Keratinocyte (primary cell): ENCODE measurements around the gene FRAS1. TPM values are rescaled to one million over a fixed set of nuclear protein-coding genes. Genes with fewer than 3 reads are reported as not detected.

Experiments
- DNase-seq: peaks from one replicate; pipeline ENCODE4 v3.0.0-alpha.2; 2011; ENCODE audit warnings: low read depth, missing footprints, low spot score
- FAIRE-seq: peaks from 2 replicates; lab custom pipeline; 2011; peaks lifted over from hg19 to GRCh38; lab: Jason Lieb, UNC
- H2AFZ ChIP-seq: 2 replicates; pipeline ENCODE4 v1.6.0; 2012; ENCODE audit warnings: low read length, control low read depth, inconsistent platforms; ENCODE audit not compliant: control insufficient read depth
- H3K27ac ChIP-seq: 2 replicates; pipeline ENCODE4 v1.5.1; 2011; ENCODE audit warnings: low read length; ENCODE audit not compliant: control insufficient read depth, insufficient read depth
- H3K27me3 ChIP-seq: 3 replicates; pipeline ENCODE4 v1.6.0; 2011; ENCODE audit warnings: low read length; ENCODE audit not compliant: control insufficient read depth, insufficient read depth; ENCODE audit errors: extremely low read depth
- H3K36me3 ChIP-seq, 2 experiments: 2 replicates in 1 of 2; 3 replicates in 1 of 2; pipeline ENCODE4 v1.5.1; 2011; ENCODE audit warnings: low read length in 2 of 2, mild to moderate bottlenecking in 1 of 2; ENCODE audit not compliant: control insufficient read depth in 2 of 2, insufficient read depth in 2 of 2; ENCODE audit errors: extremely low read depth in 1 of 2
- H3K4me1 ChIP-seq: 3 replicates; pipeline ENCODE4 v1.5.1; 2011; ENCODE audit warnings: low read length; ENCODE audit not compliant: control insufficient read depth, insufficient read depth; ENCODE audit errors: extremely low read depth
- H3K4me2 ChIP-seq: 3 replicates; pipeline ENCODE4 v1.6.0; 2011; ENCODE audit warnings: low read depth, low read length; ENCODE audit not compliant: control insufficient read depth, insufficient read depth; ENCODE audit errors: extremely low read depth
- H3K4me3 ChIP-seq, 3 experiments: fragments of 200-600 bp in 1 of 3; sonication (generic) in 1 of 3; 2 replicates in 2 of 3; 3 replicates in 1 of 3; pipeline ENCODE4 v1.5.1; 2011 to 2016; ENCODE audit warnings: low read length in 3 of 3, mild to moderate bottlenecking in 3 of 3, control low read depth in 2 of 3, inconsistent platforms in 1 of 3, low read depth in 1 of 3, mixed read lengths in 1 of 3, mixed run types in 1 of 3, moderate library complexity in 1 of 3; ENCODE audit not compliant: control insufficient read depth in 2 of 3, insufficient read depth in 2 of 3; ENCODE audit errors: extremely low read depth in 1 of 3
- H3K79me2 ChIP-seq: 2 replicates; pipeline ENCODE4 v1.6.0; 2012; ENCODE audit warnings: low read length; ENCODE audit not compliant: control insufficient read depth, insufficient read depth
- H3K9ac ChIP-seq: 3 replicates; pipeline ENCODE4 v1.6.0; 2011; ENCODE audit warnings: low read length; ENCODE audit not compliant: control insufficient read depth, insufficient read depth; ENCODE audit errors: extremely low read depth
- H3K9me1 ChIP-seq: 3 replicates; pipeline ENCODE4 v1.6.0; 2011; ENCODE audit warnings: low read length; ENCODE audit not compliant: control insufficient read depth, insufficient read depth; ENCODE audit errors: extremely low read depth
- H3K9me3 ChIP-seq: 2 replicates; pipeline ENCODE4 v1.5.1; 2012; ENCODE audit warnings: low read depth, low read length; ENCODE audit not compliant: control insufficient read depth
- H4K20me1 ChIP-seq: 3 replicates; pipeline ENCODE4 v1.6.0; 2011; ENCODE audit warnings: low read length; ENCODE audit not compliant: control insufficient read depth, insufficient read depth; ENCODE audit errors: extremely low read depth
- EZH2 ChIP-seq: IDR thresholded peaks from one replicate; pipeline ENCODE4 v1.6.1; 2012; ENCODE audit warnings: inconsistent platforms, mild to moderate bottlenecking, low read length, moderate library complexity
- dilution Hi-C: fragments of 300-500 bp; cut with MboI; formaldehyde crosslinking; loops from one replicate; pipeline ENCODE4 v1.7.0; 2020; ENCODE audit warnings: low sequenced_read_pairs; ENCODE audit not compliant: extremely low pct_ligation_motif_present
- polyA plus RNA-seq, 5 experiments: library from polyadenylated mRNA; depleted of rRNA in 3 of 5; stranded (reverse) in 3 of 5; stranded (forward) in 1 of 5; unstranded in 1 of 5; fragments of >200 nt; gene quantifications; 1 replicate in 1 of 5; 2 replicates in 3 of 5; 3 replicates in 1 of 5; pipeline versions ENCODE4 v1.2.1 to v1.2.3, GENCODE V29; 2011 to 2012; ENCODE audit warnings: missing spikeins in 2 of 5, low read depth in 1 of 5, low replicate concordance in 1 of 5
- TF ChIP-seq, protein P1 (sequence below), 3 experiments: IDR thresholded peaks in 1 of 3; conservative IDR thresholded peaks in 1 of 3; optimal IDR thresholded peaks in 1 of 3; 2 replicates in 2 of 3; 3 replicates in 1 of 3; pipeline versions ENCODE3 to v1.5.1; 2011; ENCODE audit warnings: low read length in 3 of 3, mild to moderate bottlenecking in 3 of 3, moderate library complexity in 2 of 3, control low read depth in 1 of 3, inconsistent platforms in 1 of 3; ENCODE audit not compliant: insufficient read depth in 2 of 3; ENCODE audit errors: extremely low read depth in 1 of 3

The FRAS1 gene
- polyA plus RNA-seq, 1 donor (not counting 4 experiments of a cell fraction or from before 2014, with no cell fraction given): 3.5 TPM

GRCh38 chr4:78218260-78218659 is 161.1 kb downstream of the FRAS1 start:
- Histone ChIP-seq H4K20me1 (no peaks in the 10 kb centered on the region), H3K9ac (no peak overlapping the region), H3K27me3 (no peaks in the 10 kb centered on the region), H3K4me1 (peaks cover 10% of the 10 kb centered on the region), H3K36me3 (no peaks in the 10 kb centered on the region), H3K79me2 (no peaks in the 10 kb centered on the region), H2AFZ (no peak overlapping the region), H3K4me3 (no peak overlapping the region), H3K4me2 (no peak overlapping the region), H3K9me3 (no peaks in the 10 kb centered on the region), H3K9me1 (no peaks in the 10 kb centered on the region), H3K27ac (no peak overlapping the region)
- TF ChIP-seq, protein P1, sequence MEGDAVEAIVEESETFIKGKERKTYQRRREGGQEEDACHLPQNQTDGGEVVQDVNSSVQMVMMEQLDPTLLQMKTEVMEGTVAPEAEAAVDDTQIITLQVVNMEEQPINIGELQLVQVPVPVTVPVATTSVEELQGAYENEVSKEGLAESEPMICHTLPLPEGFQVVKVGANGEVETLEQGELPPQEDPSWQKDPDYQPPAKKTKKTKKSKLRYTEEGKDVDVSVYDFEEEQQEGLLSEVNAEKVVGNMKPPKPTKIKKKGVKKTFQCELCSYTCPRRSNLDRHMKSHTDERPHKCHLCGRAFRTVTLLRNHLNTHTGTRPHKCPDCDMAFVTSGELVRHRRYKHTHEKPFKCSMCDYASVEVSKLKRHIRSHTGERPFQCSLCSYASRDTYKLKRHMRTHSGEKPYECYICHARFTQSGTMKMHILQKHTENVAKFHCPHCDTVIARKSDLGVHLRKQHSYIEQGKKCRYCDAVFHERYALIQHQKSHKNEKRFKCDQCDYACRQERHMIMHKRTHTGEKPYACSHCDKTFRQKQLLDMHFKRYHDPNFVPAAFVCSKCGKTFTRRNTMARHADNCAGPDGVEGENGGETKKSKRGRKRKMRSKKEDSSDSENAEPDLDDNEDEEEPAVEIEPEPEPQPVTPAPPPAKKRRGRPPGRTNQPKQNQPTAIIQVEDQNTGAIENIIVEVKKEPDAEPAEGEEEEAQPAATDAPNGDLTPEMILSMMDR (optimal IDR thresholded peaks at IDR 0.05 in 1 of 3, IDR thresholded peaks at IDR 0.05 in 1 of 3, conservative IDR thresholded peaks at IDR 0.05 in 1 of 3; ENCODE audit: extremely low read depth in 1 of 3, insufficient read depth in 2 of 3, low read length in 3 of 3): no peak
- no peak for TF ChIP-seq EZH2
- DNase-seq (no peak), FAIRE-seq (peak; percentile 26)
- dilution Hi-C loops: no loop called here

- no peak overlapping the region for H3K9ac ChIP-seq
- dilution Hi-C loops: no loop called here
- peak overlapping the region; percentile 46 for H3K4me2 ChIP-seq
- H3K36me3 ChIP-seq: no peaks in the 10 kb centered on the region
- H3K4me3 ChIP-seq: no peak overlapping the region
- H3K4me1 ChIP-seq: peaks cover 10% of the 10 kb centered on the region
- TF ChIP-seq EZH2: no peak
- TF ChIP-seq, protein P1 (optimal IDR thresholded peaks at IDR 0.05 in 1 of 3, IDR thresholded peaks at IDR 0.05 in 1 of 3, conservative IDR thresholded peaks at IDR 0.05 in 1 of 3; ENCODE audit: extremely low read depth in 1 of 3, insufficient read depth in 2 of 3, low read length in 3 of 3): no peak
- no peaks in the 10 kb centered on the region for H3K79me2 ChIP-seq
- H4K20me1 ChIP-seq: no peaks in the 10 kb centered on the region
- no peak overlapping the region for H2AFZ ChIP-seq
- no peak overlapping the region for H3K27ac ChIP-seq
- no peaks in the 10 kb centered on the region for H3K9me3 ChIP-seq
- DNase-seq: no peak
- no peaks in the 10 kb centered on the region for H3K9me1 ChIP-seq
- FAIRE-seq: peak; percentile 41
- no peaks in the 10 kb centered on the region for H3K27me3 ChIP-seq
Observed at GRCh38 chr4:78219825-78220224, 162.7 kb downstream of the FRAS1 start.
